GM12878 (cell line): ENCODE measurements around the gene EBF3. TPM values are rescaled to one million over a fixed set of nuclear protein-coding genes. Genes with fewer than 3 reads are reported as not detected.

Experiments
- ATAC-seq: fragments of 200-7000 bp; cut with Tn5 transposase; 3 replicates; pipeline ENCODE4 v1.9.1; 2020; ENCODE audit warnings: mild to moderate bottlenecking, moderate library complexity
- BruUV-seq: library from RNA; stranded (reverse); fragments of 400-500 nt; replicated peaks from 2 replicates; lab custom pipeline; 2021; lab: Mats Ljungman, UMichigan
- CTCF ChIA-PET: fragments of 300-600 bp; sonication (Branson Sonifier 250); formaldehyde crosslinking; extraction: SDS; loops from one replicate; lab custom pipeline; 2021; ENCODE audit warnings: inconsistent platforms; lab: Yijun Ruan, JAX
- POLR2A ChIA-PET: fragments of 350-600 bp; formaldehyde crosslinking; extraction: SDS; loops from one replicate; lab custom pipeline; 2021; ENCODE audit warnings: inconsistent platforms; lab: Charles Lee
- RAD21 ChIA-PET: fragments of 300-600 bp; sonication (Branson Sonifier 250); formaldehyde crosslinking; loops from one replicate; lab custom pipeline; 2023; ENCODE audit warnings: antibody characterized with exemption; ENCODE audit not compliant: unreplicated experiment; lab: Charles Lee
- SMC1A ChIA-PET: fragments of 300-600 bp; sonication (Branson Sonifier 250); formaldehyde crosslinking; loops from one replicate; lab custom pipeline; 2023; ENCODE audit not compliant: unreplicated experiment, uncharacterized antibody; lab: Charles Lee
- DNase-seq: peaks from one replicate; pipeline ENCODE4 v3.0.0-alpha.2; 2011; ENCODE audit warnings: low read depth, low spot score
- FAIRE-seq: peaks from 3 replicates; lab custom pipeline; 2011; peaks lifted over from hg19 to GRCh38; lab: Jason Lieb, UNC
- H2AFZ ChIP-seq: 2 replicates; pipeline ENCODE4 v1.6.0; 2011; ENCODE audit warnings: low read depth, low read length, control low read depth; ENCODE audit not compliant: control insufficient read depth
- H3K27ac ChIP-seq: 2 replicates; pipeline ENCODE4 v1.5.1; 2011; ENCODE audit warnings: control low read depth; ENCODE audit not compliant: control insufficient read depth, insufficient read depth
- H3K27me3 ChIP-seq, 2 experiments: replicated peaks in 1 of 2; 2 replicates each; pipeline versions ENCODE4 v1.6.0 to v1.6.1; 2011; ENCODE audit warnings: low read length in 1 of 2; ENCODE audit not compliant: control insufficient read depth in 2 of 2, insufficient read depth in 2 of 2
- H3K36me3 ChIP-seq, 2 experiments: 2 replicates each; pipeline ENCODE4 v1.5.1; 2011; ENCODE audit warnings: low read length in 1 of 2; ENCODE audit not compliant: control insufficient read depth in 2 of 2, insufficient read depth in 2 of 2
- H3K4me1 ChIP-seq: 2 replicates; pipeline ENCODE4 v1.6.1; 2011; ENCODE audit warnings: mild to moderate bottlenecking, low read length, moderate library complexity, mixed read lengths; ENCODE audit not compliant: control insufficient read depth, insufficient read depth
- H3K4me2 ChIP-seq: 2 replicates; pipeline ENCODE4 v1.6.0; 2011; ENCODE audit warnings: control low read depth; ENCODE audit not compliant: control insufficient read depth, insufficient read depth
- H3K4me3 ChIP-seq: fragments of 200-600 bp; sonication (generic); 2 replicates; pipeline ENCODE4 v1.5.1; 2016
- H3K79me2 ChIP-seq: 2 replicates; pipeline ENCODE4 v1.6.0; 2011; ENCODE audit warnings: low read length; ENCODE audit not compliant: control insufficient read depth, insufficient read depth
- H3K9ac ChIP-seq: 2 replicates; pipeline ENCODE4 v1.8.0; 2011; ENCODE audit warnings: low read length, control low read depth, mixed read lengths; ENCODE audit not compliant: control insufficient read depth, insufficient read depth
- H3K9me3 ChIP-seq: replicated peaks from 3 replicates; pipeline ENCODE4 v1.5.1; 2011; ENCODE audit warnings: mild to moderate bottlenecking, low read length; ENCODE audit not compliant: control insufficient read depth, insufficient read depth
- H4K20me1 ChIP-seq: 2 replicates; pipeline ENCODE4 v1.6.0; 2011; ENCODE audit not compliant: control insufficient read depth, insufficient read depth
- CBX3 ChIP-seq: fragments of 200-600 bp; sonication (generic); IDR thresholded peaks from 2 replicates; pipeline ENCODE4 v1.6.1; 2016; ENCODE audit warnings: low read depth, borderline replicate concordance
- CEBPB ChIP-seq, 2 experiments: fragments of 150-350 bp in 1 of 2; IDR thresholded peaks; 2 replicates each; pipeline ENCODE4 v1.6.1; 2012 to 2014; ENCODE audit warnings: low read depth in 2 of 2, low read length in 2 of 2, borderline replicate concordance in 1 of 2, inconsistent platforms in 1 of 2
- IRF4 ChIP-seq: IDR thresholded peaks from 2 replicates; pipeline ENCODE4 v1.6.1; 2011; ENCODE audit warnings: low read depth, low read length
- KDM1A ChIP-seq: fragments of 200-600 bp; sonication (generic); IDR thresholded peaks from 2 replicates; pipeline ENCODE4 v1.6.1; 2016; ENCODE audit warnings: borderline replicate concordance
- MEF2B ChIP-seq: fragments of 450-650 bp; IDR thresholded peaks from 2 replicates; pipeline ENCODE4 v1.6.1; 2018; ENCODE audit warnings: mild to moderate bottlenecking, moderate library complexity; ENCODE audit not compliant: partially characterized antibody, poor library complexity, severe bottlenecking
- MTA2 ChIP-seq: fragments of 450-650 bp; IDR thresholded peaks from 2 replicates; pipeline ENCODE4 v1.6.1; 2016; ENCODE audit warnings: low read depth, mild to moderate bottlenecking, moderate library complexity
- PAX8 ChIP-seq: fragments of 450-650 bp; IDR thresholded peaks from 2 replicates; pipeline ENCODE4 v1.6.1; 2017; ENCODE audit warnings: mild to moderate bottlenecking, moderate library complexity
- TAF1 ChIP-seq: IDR thresholded peaks from 2 replicates; pipeline ENCODE4 v1.6.1; 2011; ENCODE audit warnings: mild to moderate bottlenecking, low read depth, low read length, borderline replicate concordance
- USF2 ChIP-seq: IDR thresholded peaks from 2 replicates; pipeline ENCODE4 v1.6.1; 2011; ENCODE audit warnings: low read depth, low read length, improper control_type of control experiment, borderline replicate concordance
- WGBS: methylation state at CpG from one replicate; pipeline ENCODE4 v1.1.6; 2016; ENCODE audit warnings: low lambda C conversion rate; ENCODE audit not compliant: insufficient replicate concordance, insufficient coverage; ENCODE audit errors: missing lambda C conversion rate; 5-methylcytosine and 5-hydroxymethylcytosine counted together
- in situ Hi-C: fragments of 300-500 bp; cut with MboI; formaldehyde crosslinking; loops from 9 replicates; pipeline ENCODE4 v1.14.3; 2018; ENCODE audit warnings: mixed read lengths
- intact Hi-C: fragments of 100-400 bp; cut with micrococcal nuclease; formaldehyde crosslinking; loops from one replicate; pipeline ENCODE4 v1.14.2; 2022; ENCODE audit not compliant: unreplicated experiment
- polyA plus RNA-seq, 11 experiments: library from polyadenylated mRNA; depleted of rRNA in 4 of 11; unstranded in 6 of 11; stranded (reverse) in 5 of 11; fragments of >200 nt; fragmentation: Nextera tagmentation in 4 of 11; fragmentation: Illumina TruSeq in 1 of 11; extraction: Ambion mirVana in 4 of 11; extraction: Trizol in 1 of 11; gene quantifications; 1 replicate in 1 of 11; 2 replicates in 10 of 11; pipeline versions ENCODE4 v1.2.1 to v1.2.3, GENCODE V29; 2011 to 2016; ENCODE audit warnings: inconsistent platforms in 2 of 11, missing spikeins in 2 of 11, low read depth in 1 of 11
- total RNA-seq, 4 experiments: library from RNA; depleted of rRNA in 3 of 4; stranded (reverse); fragments of >200 nt in 3 of 4; fragmentation: Illumina TruSeq in 1 of 4; extraction: Trizol in 1 of 4; gene quantifications; 2 replicates each; pipeline versions ENCODE4 v1.2.1 to v1.2.3, GENCODE V29; 2013 to 2021

The EBF3 gene
- total and polyA plus RNA-seq, 10 of the 15 experiments (the other 5 are each of a cell fraction or from before 2014, with no cell fraction given), result not detected

GRCh38 chr10:130003166-130003565, 39.1 kb upstream of the EBF3 start:
- DNase-seq, result no peak
- in situ Hi-C loops, result no loop called here
- H3K36me3 ChIP-seq, result no peaks in the 10 kb centered on the region
- intact Hi-C loops, result no loop called here
- ChIA-PET POLR2A (no interaction called here), CTCF (no interaction called here), RAD21 (no interaction called here), SMC1A (no interaction called here)
- no peaks in the 10 kb centered on the region for H4K20me1 ChIP-seq
- no peaks in the 10 kb centered on the region for H3K4me1 ChIP-seq
- H3K9ac ChIP-seq, result no peak overlapping the region
- no peaks in the 10 kb centered on the region for H3K79me2 ChIP-seq
- H3K27ac ChIP-seq, result no peak overlapping the region
- no peak for TF ChIP-seq USF2
- no peak for TF ChIP-seq MEF2B
- TF ChIP-seq IRF4, result no peak
- TF ChIP-seq CEBPB (IDR thresholded peaks at IDR 0.05; ENCODE audit: borderline replicate concordance in 1 of 2, low read depth in 2 of 2, low read length in 2 of 2), result no peak
- TF ChIP-seq MTA2, result no peak
- no peak for TF ChIP-seq KDM1A
- no peak for TF ChIP-seq PAX8
- no peak for TF ChIP-seq CBX3
- no peak for TF ChIP-seq TAF1
- ATAC-seq, result no peak
- BruUV-seq, result no TSS peak
- H2AFZ ChIP-seq, result no peak overlapping the region
- no peaks in the 10 kb centered on the region for H3K27me3 ChIP-seq
- WGBS, result 34% methylated on average over 9 of the region's 9 CpGs
- no peaks in the 10 kb centered on the region for H3K9me3 ChIP-seq
- no peak for FAIRE-seq
- H3K4me3 ChIP-seq, result no peak overlapping the region
- H3K4me2 ChIP-seq, result no peak overlapping the region
